Mucosa of stomach (tissue), 1 donor: ENCODE measurements around the gene RUNX3.
"Not testable (repeated sequence)": the region's sequence is repeated elsewhere in the genome, so short reads cannot be mapped to it uniquely, and the experiment has no call there.

Experiments
- H3K27me3 ChIP-seq: one replicate; pipeline ENCODE4 v1.7.0; 2013; ENCODE audit warnings: mild to moderate bottlenecking, low read length; ENCODE audit not compliant: control insufficient read depth, insufficient read depth
- H3K36me3 ChIP-seq: one replicate; pipeline ENCODE4 v1.7.0; 2013; ENCODE audit warnings: low read length; ENCODE audit not compliant: control insufficient read depth, insufficient read depth
- H3K4me1 ChIP-seq: one replicate; pipeline ENCODE4 v1.7.0; 2013; ENCODE audit warnings: mild to moderate bottlenecking, low read length; ENCODE audit not compliant: control insufficient read depth, insufficient read depth
- H3K4me3 ChIP-seq: one replicate; pipeline ENCODE4 v1.7.0; 2013; ENCODE audit warnings: low read length
- H3K9ac ChIP-seq: one replicate; pipeline ENCODE4 v1.7.0; 2013; ENCODE audit warnings: mild to moderate bottlenecking, low read length, moderate library complexity
- H3K9me3 ChIP-seq: one replicate; pipeline ENCODE4 v1.7.0; 2013; ENCODE audit warnings: mild to moderate bottlenecking, low read length, moderate library complexity; ENCODE audit not compliant: control insufficient read depth
- donor health status: Pancreatic carcinoma.

The RUNX3 gene

GRCh38 chr1:24930260-24931145 lies at the start of gene RUNX3:
Gene RUNX3, minus strand, starts transcription at chr1:24930276. Its CDS starts 408 bp downstream, at chr1:24929868.
- H3K27me3 ChIP-seq: peaks cover 94% of the 10 kb centered on the region
- H3K4me3 ChIP-seq: no peak within 1 kb of the TSS
- H3K9me3 ChIP-seq: no peaks in the 10 kb centered on the region
- peak within 1 kb of the TSS; percentile 53 for H3K9ac ChIP-seq
- H3K36me3 ChIP-seq: no peaks in the 10 kb centered on the region
- H3K4me1 ChIP-seq: peaks cover 31% of the 10 kb centered on the region

GRCh38 chr1:24979232-24979631 lies 49.2 kb upstream of the RUNX3 start:
- H3K27me3 ChIP-seq, H3K36me3 ChIP-seq, H3K4me3 ChIP-seq, H3K9ac ChIP-seq, H3K4me1 ChIP-seq, H3K9me3 ChIP-seq: not testable (repeated sequence)

GRCh38 chr1:24978383-24979032 lies 48.4 kb upstream of the RUNX3 start:
- no peak overlapping the region for H3K9ac ChIP-seq
- no peaks in the 10 kb centered on the region for H3K36me3 ChIP-seq
- no peak overlapping the region for H3K4me3 ChIP-seq
- peaks cover 6% of the 10 kb centered on the region for H3K9me3 ChIP-seq
- no peaks in the 10 kb centered on the region for H3K27me3 ChIP-seq
- no peaks in the 10 kb centered on the region for H3K4me1 ChIP-seq

- Histone ChIP-seq H3K36me3 (no peaks in the 10 kb centered on the region), H3K9ac (no peak overlapping the region), H3K4me1 (no peaks in the 10 kb centered on the region), H3K27me3 (peaks cover 13% of the 10 kb centered on the region), H3K4me3 (no peak overlapping the region), H3K9me3 (peaks cover 6% of the 10 kb centered on the region)
Measured at GRCh38 chr1:24975391-24975790, 45.3 kb upstream of the RUNX3 start.

GRCh38 chr1:24973315-24973714 lies 43.2 kb upstream of the RUNX3 start:
- no peaks in the 10 kb centered on the region for H3K36me3 ChIP-seq
- peaks cover 6% of the 10 kb centered on the region for H3K9me3 ChIP-seq
- H3K27me3 ChIP-seq: peaks cover 20% of the 10 kb centered on the region
- no peaks in the 10 kb centered on the region for H3K4me1 ChIP-seq
- no peak overlapping the region for H3K4me3 ChIP-seq
- H3K9ac ChIP-seq: no peak overlapping the region

- H3K4me1 ChIP-seq: no peaks in the 10 kb centered on the region
- no peaks in the 10 kb centered on the region for H3K36me3 ChIP-seq
Measured at GRCh38 chr1:24972915-24973242, 42.8 kb upstream of the RUNX3 start.

GRCh38 chr1:24972221-24972914 lies 42.3 kb upstream of the RUNX3 start:
- Histone ChIP-seq H3K27me3 (peaks cover 20% of the 10 kb centered on the region), H3K9me3 (peaks cover 6% of the 10 kb centered on the region), H3K4me1 (no peaks in the 10 kb centered on the region)

More at GRCh38 chr1:24972915-24973242, 42.8 kb upstream of the RUNX3 start:
- no peak overlapping the region for H3K4me3 ChIP-seq
- peaks cover 20% of the 10 kb centered on the region for H3K27me3 ChIP-seq
- H3K9ac ChIP-seq: no peak overlapping the region
- H3K9me3 ChIP-seq: peaks cover 6% of the 10 kb centered on the region

GRCh38 chr1:24970926-24971875 lies 41.1 kb upstream of the RUNX3 start:
- H3K9me3 ChIP-seq: peaks cover 6% of the 10 kb centered on the region
- peaks cover 20% of the 10 kb centered on the region for H3K27me3 ChIP-seq
- no peaks in the 10 kb centered on the region for H3K36me3 ChIP-seq
- H3K4me3 ChIP-seq: no peak overlapping the region
- no peaks in the 10 kb centered on the region for H3K4me1 ChIP-seq
- H3K9ac ChIP-seq: no peak overlapping the region

More at GRCh38 chr1:24972221-24972914, 42.3 kb upstream of the RUNX3 start:
- H3K36me3 ChIP-seq: no peaks in the 10 kb centered on the region
- H3K9ac ChIP-seq: no peak overlapping the region
- no peak overlapping the region for H3K4me3 ChIP-seq

GRCh38 chr1:24970399-24970753 lies 40.3 kb upstream of the RUNX3 start:
- H3K27me3 ChIP-seq: peaks cover 20% of the 10 kb centered on the region

GRCh38 chr1:24969596-24970398 lies 39.7 kb upstream of the RUNX3 start:
- H3K9me3 ChIP-seq: no peaks in the 10 kb centered on the region

More at GRCh38 chr1:24970399-24970753, 40.3 kb upstream of the RUNX3 start:
- Histone ChIP-seq H3K9me3 (peaks cover 4% of the 10 kb centered on the region), H3K4me3 (no peak overlapping the region), H3K4me1 (no peaks in the 10 kb centered on the region), H3K36me3 (no peaks in the 10 kb centered on the region), H3K9ac (no peak overlapping the region)

More at GRCh38 chr1:24969596-24970398, 39.7 kb upstream of the RUNX3 start:
- Histone ChIP-seq H3K4me3 (no peak overlapping the region), H3K4me1 (no peaks in the 10 kb centered on the region), H3K27me3 (peaks cover 20% of the 10 kb centered on the region), H3K36me3 (no peaks in the 10 kb centered on the region), H3K9ac (no peak overlapping the region)
